ENCODE data around the gene ZNF658.
"Not testable (repeated sequence)": the region's sequence is repeated elsewhere in the genome, so short reads cannot be mapped to it uniquely, and the experiment has no call there.

Gene ZNF658

GRCh38 chr9:66900490-66901131 is at the start of gene ZNF658:
TSS of gene ZNF658 (plus strand) at chr9:66900725. CDS start at chr9:66903562, 2,837 bp downstream.
- in situ Hi-C loops (cut with MboI; ENCODE audit: low sequenced_read_pairs, unreplicated experiment); DNase-seq (ENCODE audit: low spot score): not testable (repeated sequence)

GRCh38 chr9:66861732-66862131 is 38.8 kb upstream of the ZNF658 start:
- in situ Hi-C loops (cut with MboI; ENCODE audit: low sequenced_read_pairs, unreplicated experiment); DNase-seq (ENCODE audit: low spot score): not testable (repeated sequence)

GRCh38 chr9:66868660-66869059 is 31.9 kb upstream of the ZNF658 start:
- in situ Hi-C loops (cut with MboI; ENCODE audit: low sequenced_read_pairs, unreplicated experiment); DNase-seq (ENCODE audit: low spot score): not testable (repeated sequence)

GRCh38 chr9:66880605-66881004 is 19.9 kb upstream of the ZNF658 start:
- DNase-seq (ENCODE audit: low spot score); in situ Hi-C loops (cut with MboI; ENCODE audit: low sequenced_read_pairs, unreplicated experiment): not testable (repeated sequence)

DNA sequence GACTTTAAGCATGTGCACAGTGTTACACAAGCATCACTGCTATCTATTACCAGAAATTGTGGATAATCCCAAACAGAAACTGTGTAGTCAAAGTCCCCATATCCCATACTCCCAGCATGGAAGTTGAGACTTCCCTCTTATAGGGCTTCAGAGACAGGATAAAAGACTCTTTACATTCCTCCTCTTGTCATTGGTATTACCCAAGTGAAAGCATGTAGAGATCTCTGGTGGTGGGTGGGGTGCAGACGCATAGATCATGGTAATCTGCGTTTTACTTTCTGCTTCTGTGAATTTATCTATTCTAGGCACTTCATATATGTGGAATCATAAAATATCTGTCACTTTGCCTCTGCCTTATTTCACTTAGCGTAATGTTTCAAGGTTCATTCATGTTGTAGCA is 18.7 kb upstream of the ZNF658 start:
- DNase-seq (ENCODE audit: low spot score); in situ Hi-C loops (cut with MboI; ENCODE audit: low sequenced_read_pairs, unreplicated experiment): not testable (repeated sequence)

DNA sequence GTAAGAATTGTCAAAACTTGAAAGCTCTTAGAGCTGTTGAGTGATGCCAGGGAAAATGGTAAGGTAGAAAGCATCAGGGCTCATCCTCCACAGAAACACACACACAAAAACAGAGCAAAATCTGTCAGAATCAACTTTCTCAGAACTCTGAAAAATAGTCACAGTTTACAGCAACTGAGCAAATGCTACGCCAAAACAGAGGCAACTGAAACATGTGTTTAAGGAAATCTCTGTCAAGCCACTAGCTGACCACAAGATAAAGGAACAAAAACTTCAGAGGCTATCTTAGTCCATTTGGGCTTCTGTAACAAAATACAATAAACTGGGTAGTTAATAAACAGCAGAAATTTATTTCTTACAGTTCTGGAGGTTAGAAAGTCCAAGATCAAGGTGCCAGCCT is 10.2 kb upstream of the ZNF658 start:
- DNase-seq (ENCODE audit: low spot score); in situ Hi-C loops (cut with MboI; ENCODE audit: low sequenced_read_pairs, unreplicated experiment): not testable (repeated sequence)

DNA sequence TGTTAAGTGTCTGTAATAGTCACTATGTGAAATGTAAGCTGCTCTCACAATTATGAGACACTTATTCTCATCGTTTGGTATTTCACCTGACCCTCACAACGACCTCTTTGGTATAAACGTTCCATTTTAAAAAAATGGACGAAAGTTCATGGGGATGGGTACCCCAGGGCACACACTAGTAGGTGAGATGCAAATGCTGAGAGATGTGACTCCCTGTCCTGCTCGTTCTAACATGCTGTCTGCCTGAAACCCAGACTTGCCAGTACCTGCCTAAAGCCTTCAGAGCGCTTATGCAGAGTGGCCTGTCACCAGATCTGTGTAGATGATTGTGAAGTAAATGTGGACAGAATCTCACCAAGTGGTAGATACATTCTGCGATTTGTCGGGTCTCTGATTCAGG is 616 bp downstream of the ZNF658 start:
- in situ Hi-C loops (cut with MboI; ENCODE audit: low sequenced_read_pairs, unreplicated experiment); DNase-seq (ENCODE audit: low spot score): not testable (repeated sequence)

DNA sequence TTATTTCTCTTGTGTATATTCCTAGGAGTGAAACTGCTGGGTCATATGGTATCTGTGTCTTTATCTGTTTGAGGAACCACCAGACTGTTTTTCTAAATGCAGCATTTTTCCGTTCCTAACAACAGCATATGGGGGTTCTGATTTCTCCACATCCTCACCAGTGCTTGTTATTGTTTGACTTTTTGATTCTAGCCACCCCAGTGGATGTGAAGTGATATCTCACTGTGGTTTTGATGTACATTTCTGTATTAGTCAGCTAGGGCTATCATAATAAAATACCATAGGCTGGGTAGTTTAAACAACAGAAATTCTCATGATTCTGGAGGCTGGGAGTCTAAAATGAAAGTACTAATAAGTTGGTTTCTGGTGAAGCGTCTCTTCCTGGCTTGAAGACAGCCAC is 9.0 kb downstream of the ZNF658 start:
- DNase-seq (ENCODE audit: low spot score): not testable (repeated sequence)

GRCh38 chr9:66920072-66920471 is 19.5 kb downstream of the ZNF658 start:
- DNase-seq (ENCODE audit: low spot score); in situ Hi-C loops (cut with MboI; ENCODE audit: low sequenced_read_pairs, unreplicated experiment): not testable (repeated sequence)

More for the DNA sequence above, 9.0 kb downstream of the ZNF658 start:
- in situ Hi-C loops (cut with MboI; ENCODE audit: low sequenced_read_pairs, unreplicated experiment): not testable (repeated sequence)

GRCh38 chr9:66936194-66936870 is 35.8 kb downstream of the ZNF658 start:
- in situ Hi-C loops (cut with MboI; ENCODE audit: low sequenced_read_pairs, unreplicated experiment); DNase-seq (ENCODE audit: low spot score): not testable (repeated sequence)

DNA sequence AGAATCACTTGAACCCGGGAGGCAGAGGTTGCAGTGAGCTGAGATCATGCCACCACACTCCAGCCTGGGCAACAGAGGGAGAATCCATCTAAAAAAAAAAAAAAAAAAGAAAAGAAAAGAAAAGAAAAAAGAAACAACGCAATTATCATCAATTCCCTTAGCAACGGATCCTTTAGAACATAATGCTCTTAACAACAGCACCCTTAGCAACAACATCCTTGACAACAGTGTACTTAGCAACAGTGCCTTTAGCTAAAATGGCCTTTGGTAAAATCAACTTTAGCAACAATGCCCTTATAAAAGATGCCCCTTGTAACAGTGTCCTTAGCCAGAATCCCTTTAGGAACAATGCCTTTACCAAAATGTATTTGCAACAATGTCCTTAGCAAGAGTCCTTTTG is 37.1 kb downstream of the ZNF658 start:
- DNase-seq (ENCODE audit: low spot score); in situ Hi-C loops (cut with MboI; ENCODE audit: low sequenced_read_pairs, unreplicated experiment): not testable (repeated sequence)

DNA sequence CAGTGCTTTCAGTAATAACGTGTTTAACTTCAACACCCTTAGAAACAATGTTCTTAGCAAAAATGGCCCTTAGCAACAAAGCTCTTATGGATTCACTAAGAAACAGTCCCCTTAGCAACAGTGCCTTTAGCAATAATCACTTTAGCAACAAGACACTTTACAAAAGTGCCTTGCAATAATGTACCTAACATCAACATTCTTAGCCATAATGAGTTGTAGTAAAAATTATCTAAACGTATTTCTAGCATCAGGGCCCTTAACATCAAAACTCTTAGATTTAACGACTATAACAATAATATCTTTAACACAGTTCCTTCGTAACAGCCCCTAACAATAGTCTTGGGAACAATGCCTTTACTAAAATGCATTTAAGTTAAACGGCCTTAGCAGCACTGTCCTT is 37.8 kb downstream of the ZNF658 start:
- in situ Hi-C loops (cut with MboI; ENCODE audit: low sequenced_read_pairs, unreplicated experiment); DNase-seq (ENCODE audit: low spot score): not testable (repeated sequence)

DNA sequence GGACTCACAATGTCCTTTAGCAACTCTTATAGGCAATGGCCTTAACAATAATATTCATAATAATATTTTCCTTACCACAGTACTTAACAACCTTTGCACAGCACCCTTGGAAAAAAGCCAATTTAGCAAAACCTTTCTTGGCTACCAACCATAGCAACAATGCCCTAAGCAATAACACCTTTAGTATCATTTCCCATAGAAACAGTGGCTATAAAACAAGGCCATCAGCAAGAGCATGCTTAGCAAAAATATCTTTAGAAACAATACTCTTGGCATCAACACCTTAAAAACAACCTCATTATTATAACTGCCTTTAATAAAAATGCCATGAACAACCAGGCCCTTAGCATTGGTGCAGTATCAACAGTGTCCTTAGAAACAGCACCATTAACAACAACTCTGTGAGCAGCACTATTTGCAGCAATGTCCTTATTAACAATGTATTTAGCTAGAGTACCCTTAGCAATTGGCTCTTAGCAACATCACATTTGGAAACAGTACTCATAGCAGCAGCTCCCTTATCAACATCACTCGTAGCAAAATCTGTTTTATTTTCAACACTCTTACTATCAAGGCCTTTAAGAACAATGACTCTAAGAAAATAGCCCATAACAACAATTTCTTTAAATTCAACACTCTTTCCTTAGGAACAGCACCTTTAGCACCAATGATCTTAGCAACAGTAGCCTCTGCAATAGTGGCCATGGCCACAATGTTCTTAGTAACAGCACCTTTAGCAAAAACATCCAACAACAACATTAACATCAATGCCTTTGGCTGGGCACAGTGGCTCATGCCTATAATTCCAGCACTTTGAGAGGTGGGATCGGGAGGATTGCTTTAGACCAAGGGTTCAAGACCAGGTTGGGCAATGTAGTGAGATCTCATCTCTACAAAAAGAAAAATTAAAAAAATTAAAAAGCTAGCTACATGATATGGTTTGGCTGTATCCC is 39.6 kb downstream of the ZNF658 start:
- DNase-seq (ENCODE audit: low spot score); in situ Hi-C loops (cut with MboI; ENCODE audit: low sequenced_read_pairs, unreplicated experiment): not testable (repeated sequence)

GRCh38 chr9:66942400-66943155 is 42.1 kb downstream of the ZNF658 start:
- DNase-seq (ENCODE audit: low spot score); in situ Hi-C loops (cut with MboI; ENCODE audit: low sequenced_read_pairs, unreplicated experiment): not testable (repeated sequence)

- in situ Hi-C loops (cut with MboI; ENCODE audit: low sequenced_read_pairs, unreplicated experiment); DNase-seq (ENCODE audit: low spot score): not testable (repeated sequence)
Observed at GRCh38 chr9:66952576-66952975, 52.1 kb downstream of the ZNF658 start.

Data from GM13976 (cell line).